ENCODE data around the gene PRKCA.
"Not testable (repeated sequence)": the region's sequence is repeated elsewhere in the genome, so short reads cannot be mapped to it uniquely, and the experiment has no call there.

The PRKCA gene

DNA sequence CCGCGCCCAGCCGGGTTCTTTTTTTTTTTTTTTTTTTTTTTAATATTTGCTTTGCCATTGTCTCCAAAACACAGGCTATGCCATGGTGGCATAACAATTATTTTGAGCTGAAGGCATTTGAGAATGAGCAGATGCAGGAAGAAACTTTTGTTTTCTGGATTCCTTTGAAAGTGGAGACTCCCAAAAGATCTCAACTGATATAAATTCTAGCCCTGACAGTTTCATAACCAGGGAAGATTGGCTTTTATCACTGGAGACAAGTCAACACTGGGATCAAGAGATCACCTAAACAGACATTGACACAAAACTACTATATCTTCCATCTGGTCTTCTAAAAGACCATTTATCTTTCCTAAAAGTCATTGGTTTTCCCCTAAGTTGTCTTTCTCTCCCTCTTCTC lies 10.1 kb upstream of the PRKCA start:
- DNase-seq: no peak

DNA sequence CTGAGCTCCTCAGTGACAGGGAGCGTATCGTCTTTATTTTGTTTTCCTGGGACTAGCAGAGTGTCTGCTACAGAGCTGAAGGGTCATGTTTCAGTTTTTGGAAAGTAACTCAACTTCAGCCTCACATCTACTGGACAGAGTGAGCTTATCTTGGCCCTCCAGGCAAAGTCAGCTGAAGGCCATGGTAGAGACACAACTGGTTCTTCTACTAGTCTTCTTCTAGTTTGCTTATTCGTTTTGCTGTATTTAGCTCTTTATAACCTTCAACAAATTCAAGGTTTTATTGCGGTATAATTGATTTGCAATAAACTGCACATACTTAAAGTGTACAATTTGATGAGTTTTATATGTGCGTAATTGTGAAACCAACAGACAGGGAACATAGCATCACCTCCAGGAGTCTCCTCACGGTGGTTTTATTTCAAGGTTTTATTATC lies 6.1 kb upstream of the PRKCA start:
- no peak for DNase-seq

DNA sequence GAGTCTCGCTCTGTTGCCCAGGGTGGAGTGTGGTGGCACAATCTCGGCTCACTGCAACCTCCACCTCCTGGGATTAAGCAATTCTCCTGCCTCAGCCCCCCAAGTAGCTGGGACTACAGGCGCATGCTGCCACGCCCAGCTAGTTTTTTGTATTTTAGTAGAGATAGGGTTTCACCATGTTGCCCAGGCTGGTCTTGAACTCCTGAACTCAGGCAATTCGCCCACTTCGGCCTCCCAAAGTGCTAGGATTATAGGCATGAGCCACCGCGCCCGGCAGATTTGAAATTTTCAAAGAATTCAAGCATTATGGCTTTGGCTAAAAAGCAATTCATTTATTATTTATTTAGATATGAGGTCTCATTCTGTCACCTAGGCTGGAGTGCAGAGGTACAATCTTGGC lies 5.0 kb upstream of the PRKCA start:
- DNase-seq: not testable (repeated sequence)

GRCh38 chr17:66299711-66300110 lies 2.7 kb upstream of the PRKCA start:
- no peak for DNase-seq

- DNase-seq: no peak
These were observed 1.5 kb upstream of the PRKCA start for GRCh38 chr17:66300956-66301355.

DNA sequence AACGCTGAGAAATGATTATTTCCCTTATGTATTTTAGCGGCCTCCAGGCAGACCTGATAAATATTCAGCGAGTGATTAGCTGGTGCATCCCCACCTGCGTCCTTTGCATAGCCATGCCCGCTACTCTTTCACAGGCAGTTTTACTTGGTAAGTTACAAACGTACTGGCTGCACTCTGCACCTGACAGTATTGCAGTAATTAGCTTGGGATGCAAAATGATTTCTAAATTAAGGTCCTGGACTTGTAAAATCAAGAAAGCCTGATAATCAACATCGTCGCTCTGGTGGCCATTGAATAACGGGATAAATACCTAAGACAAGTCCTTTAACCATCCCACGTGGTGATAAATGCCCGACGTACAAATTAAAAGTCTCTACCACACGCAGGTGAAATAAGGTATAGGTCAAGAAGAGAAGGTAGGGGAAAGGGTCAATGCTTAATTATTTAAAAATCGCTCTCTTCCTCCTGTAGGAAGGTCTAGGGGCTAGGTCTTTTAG lies 998 bp upstream of the PRKCA start:
- DNase-seq: no peak

DNA sequence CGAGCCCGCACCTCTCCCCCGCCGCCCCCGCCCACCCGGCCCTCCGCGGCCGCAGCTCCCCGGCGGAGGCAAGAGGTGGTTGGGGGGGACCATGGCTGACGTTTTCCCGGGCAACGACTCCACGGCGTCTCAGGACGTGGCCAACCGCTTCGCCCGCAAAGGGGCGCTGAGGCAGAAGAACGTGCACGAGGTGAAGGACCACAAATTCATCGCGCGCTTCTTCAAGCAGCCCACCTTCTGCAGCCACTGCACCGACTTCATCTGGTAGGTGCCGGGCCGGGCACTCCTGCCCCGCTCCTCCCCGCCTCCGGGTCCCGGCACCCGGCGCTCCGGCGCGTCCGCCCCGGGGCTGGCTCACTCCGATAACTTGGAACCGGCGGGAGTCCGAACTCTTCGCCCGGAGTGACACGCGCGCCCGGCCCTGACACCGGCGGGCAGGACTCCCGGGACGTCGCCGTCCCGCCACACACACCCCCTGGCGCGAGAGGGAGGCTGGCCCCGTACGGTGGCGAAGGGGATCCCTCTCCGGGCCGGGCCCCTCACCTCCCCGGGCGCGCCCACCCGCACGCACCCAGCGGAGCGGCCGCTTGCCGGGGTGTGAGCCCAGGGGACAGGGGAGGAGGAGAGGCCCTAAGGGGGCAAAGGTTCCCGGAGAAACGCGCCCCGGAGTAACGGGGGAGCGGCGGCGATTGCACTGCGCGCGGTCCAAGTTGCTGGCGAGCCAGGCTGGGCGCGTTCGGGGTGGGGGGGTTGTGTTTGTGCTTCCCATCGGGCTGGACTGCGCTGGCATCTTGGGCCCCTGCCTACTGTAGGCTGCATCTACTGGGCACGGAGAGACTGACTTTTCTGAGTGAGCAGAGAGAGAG lies 581 bp downstream of the PRKCA start:
- DNase-seq: peak; percentile 35

DNA sequence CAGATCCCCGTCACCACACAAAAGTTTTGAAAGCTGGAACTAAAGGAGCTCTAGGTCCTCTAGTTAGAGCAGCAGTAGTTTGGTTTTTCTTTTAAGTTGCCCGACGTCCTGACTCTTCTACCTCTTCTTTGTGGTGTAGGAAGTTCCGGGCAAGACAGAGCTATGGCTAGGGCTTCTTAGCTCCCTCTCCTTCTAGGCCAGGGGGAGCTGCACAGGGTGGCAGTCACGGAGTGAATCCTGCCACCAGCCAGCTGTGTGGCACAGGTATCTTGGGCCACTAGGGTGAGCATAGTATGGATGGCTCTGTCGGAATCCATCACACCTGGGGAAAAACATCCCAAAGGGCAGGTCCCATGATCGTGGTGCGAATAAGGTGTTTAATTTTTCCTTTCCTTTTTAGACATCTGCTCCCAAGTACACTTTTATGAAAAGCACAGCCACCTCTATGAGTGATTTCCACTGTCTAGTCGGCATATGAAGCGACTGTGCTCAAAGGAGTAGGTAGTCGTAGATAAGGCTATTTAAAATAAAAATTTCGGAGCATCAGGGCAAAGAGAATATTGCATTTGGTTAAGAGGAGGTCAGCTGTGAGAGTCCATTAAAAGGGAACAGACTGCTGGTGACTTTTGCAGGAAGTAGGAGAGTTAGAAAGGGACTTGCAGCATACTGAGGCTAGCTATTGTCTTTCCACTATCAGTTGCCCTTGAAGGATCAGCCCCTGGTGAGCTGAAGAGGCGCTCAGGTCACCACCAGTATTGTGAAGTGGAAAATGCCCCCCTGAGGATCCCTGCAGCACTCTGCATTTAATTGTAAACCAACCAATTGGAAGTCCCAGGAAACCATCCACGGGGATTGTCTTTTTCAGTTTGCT lies 2.1 kb downstream of the PRKCA start:
- no peak for DNase-seq

DNA sequence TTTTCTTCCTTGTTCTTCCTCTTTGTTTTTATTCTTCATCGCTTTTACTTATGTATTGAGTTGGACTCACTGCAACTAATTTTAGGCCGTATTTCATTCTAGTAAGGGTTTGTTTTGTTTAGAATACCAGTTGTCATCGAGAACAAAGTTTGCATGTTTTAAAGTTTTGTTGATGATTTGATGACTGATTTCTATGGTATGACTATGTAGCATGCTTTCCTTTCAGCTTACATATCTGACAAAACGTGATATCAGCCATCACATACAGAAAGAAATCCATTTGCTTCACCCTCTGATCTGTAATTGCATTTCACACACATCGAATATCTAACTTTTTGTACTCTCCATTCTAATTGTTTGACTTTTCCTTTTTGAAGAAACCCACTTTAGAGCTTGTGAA lies 4.0 kb downstream of the PRKCA start:
- DNase-seq: no peak

DNA sequence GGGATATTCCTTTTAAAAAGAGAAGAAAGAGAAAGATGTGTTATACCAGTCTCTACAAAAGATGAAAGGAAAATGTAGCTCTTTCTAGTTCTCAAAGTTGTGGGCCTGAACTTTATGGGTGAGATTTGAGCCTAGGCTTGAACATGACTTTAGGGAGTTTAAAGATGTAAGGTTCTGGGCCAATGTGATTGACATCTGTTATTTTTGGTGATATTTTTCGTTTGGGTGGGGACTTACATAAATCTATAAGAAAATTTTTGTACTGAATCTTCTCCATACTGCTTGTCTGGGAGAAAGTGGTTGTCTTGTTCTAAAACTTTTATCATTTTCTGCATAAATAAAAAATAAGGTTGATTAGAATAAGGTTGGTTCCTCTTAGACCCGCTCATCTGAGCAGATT lies 4.8 kb downstream of the PRKCA start:
- DNase-seq: no peak

DNA sequence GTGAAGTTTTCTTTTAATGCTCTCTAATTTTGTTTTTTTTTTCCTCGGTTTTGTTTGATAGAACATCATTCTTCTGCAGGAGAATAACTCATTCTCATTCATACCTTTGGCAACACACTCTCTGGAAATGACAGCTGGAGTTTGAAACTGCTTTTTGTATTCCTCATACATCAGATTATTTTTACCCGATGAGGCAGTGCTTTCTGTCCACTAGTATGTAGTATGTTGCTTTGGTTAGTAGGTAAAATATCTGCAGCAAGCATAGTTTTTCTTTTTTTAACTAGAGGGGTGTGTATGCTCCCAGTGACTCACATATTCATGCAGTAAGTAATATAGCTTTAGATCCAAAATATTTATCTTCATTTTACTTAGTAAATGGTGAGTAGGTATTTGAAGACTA lies 6.4 kb downstream of the PRKCA start:
- DNase-seq: no peak

GRCh38 chr17:66309793-66310192 lies 7.4 kb downstream of the PRKCA start:
- no peak for DNase-seq

DNA sequence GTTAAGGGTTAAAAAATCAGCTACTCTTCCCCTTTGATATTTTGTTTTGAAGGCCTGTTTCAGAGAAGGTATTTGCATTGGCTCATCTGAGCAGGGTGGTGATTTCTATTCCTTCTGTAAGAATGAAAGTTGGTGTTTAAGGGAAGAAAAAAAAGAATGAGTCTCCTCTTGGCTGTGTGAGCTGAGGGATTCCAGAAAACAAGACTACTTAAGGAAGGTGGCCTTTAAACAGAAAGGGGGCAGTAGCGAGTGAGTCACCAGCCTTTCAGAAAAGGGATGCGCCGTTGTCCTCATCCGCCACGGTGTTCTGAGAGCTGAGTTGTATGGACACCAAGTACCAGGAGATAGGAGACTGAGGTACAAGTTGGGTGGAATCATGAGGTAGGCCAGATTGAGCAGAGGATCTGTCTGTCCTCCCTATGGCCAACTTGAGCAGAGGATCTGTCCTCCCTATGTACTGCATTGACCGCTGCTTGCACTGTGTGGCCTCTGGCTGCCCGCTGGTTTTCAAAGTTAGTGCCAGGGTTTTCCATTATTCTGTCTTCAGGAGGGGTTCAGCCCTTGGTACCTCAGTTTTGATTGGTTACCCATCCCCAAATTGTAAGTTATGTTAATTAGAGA lies 8.2 kb downstream of the PRKCA start:
- no peak for DNase-seq

DNA sequence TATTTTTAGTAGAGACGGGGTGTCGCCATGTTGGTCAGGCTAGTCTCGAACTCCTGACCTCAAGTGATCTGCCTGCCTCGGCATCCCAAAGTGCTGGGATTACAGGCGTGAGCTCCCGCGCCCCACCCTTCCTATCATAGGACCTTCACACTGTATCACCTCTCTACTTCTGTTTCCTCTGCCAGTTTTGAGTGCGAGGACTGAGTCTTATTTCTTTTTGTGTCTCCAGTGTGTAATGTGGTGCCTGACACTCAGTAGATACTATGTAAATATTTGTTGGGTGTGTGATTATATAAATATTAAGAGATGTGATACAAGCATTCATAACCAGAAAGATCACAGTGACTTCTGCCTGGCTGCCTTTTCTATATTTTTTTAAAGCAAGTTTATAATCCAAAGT lies 10.5 kb downstream of the PRKCA start:
- DNase-seq: no peak

- no peak for DNase-seq
These were observed 10.9 kb downstream of the PRKCA start for GRCh38 chr17:66313325-66313724.

GRCh38 chr17:66313995-66314659 lies 11.7 kb downstream of the PRKCA start:
- no peak for DNase-seq

GRCh38 chr17:66317629-66318028 lies 15.2 kb downstream of the PRKCA start:
- DNase-seq: no peak

GRCh38 chr17:66319226-66319625 lies 16.8 kb downstream of the PRKCA start:
- no peak for DNase-seq

GRCh38 chr17:66322764-66323163 lies 20.4 kb downstream of the PRKCA start:
- no peak for DNase-seq

GRCh38 chr17:66324381-66325004 lies 22.1 kb downstream of the PRKCA start:
- DNase-seq: not testable (repeated sequence)

GRCh38 chr17:66326476-66327047 lies 24.1 kb downstream of the PRKCA start:
- no peak for DNase-seq

GRCh38 chr17:66330646-66331037 lies 28.2 kb downstream of the PRKCA start:
- DNase-seq: no peak

All from effector CD8-positive, alpha-beta T cell (primary cell).